Panc1 (cell line): ENCODE results near the gene SPATS2L. TPM values are rescaled to one million over a fixed set of nuclear protein-coding genes. Genes with fewer than 3 reads are reported as not detected.

Source experiments
- ATAC-seq: fragments of 200-7000 bp; cut with Tn5 transposase; 2 replicates; pipeline ENCODE4 v1.9.1; 2020; ENCODE audit warnings: mild to moderate bottlenecking, moderate library complexity
- BruUV-seq: library from RNA; stranded (reverse); fragments of 400-500 nt; replicated peaks from 2 replicates; lab custom pipeline; 2021; lab: Mats Ljungman, UMichigan
- CTCF ChIA-PET: fragments of 300-600 bp; sonication (Branson Sonifier 250); formaldehyde crosslinking; loops from one replicate; lab custom pipeline; 2022; ENCODE audit warnings: antibody characterized with exemption; lab: Charles Lee
- POLR2A ChIA-PET: fragments of 300-600 bp; sonication (Branson Sonifier 250); formaldehyde crosslinking; loops from one replicate; lab custom pipeline; 2022; ENCODE audit warnings: antibody characterized with exemption; lab: Charles Lee
- DNase-seq: peaks from one replicate; pipeline ENCODE4 v3.0.0-alpha.2; 2010; ENCODE audit warnings: low read depth, low spot score
- H3K27ac ChIP-seq: 2 replicates; pipeline ENCODE4 v1.5.1; 2011; ENCODE audit warnings: mild to moderate bottlenecking, low read length, inconsistent platforms
- H3K27me3 ChIP-seq: fragments of 200-500 bp; sonication (Bioruptor generic); 2 replicates; pipeline ENCODE4 v1.6.0; 2014; ENCODE audit warnings: low read length, inconsistent platforms; ENCODE audit not compliant: control insufficient read depth, insufficient read depth
- H3K36me3 ChIP-seq: fragments of 200-500 bp; sonication (Bioruptor generic); 2 replicates; pipeline ENCODE4 v1.5.1; 2014; ENCODE audit warnings: inconsistent platforms, mild to moderate bottlenecking, low read length, moderate library complexity; ENCODE audit not compliant: control insufficient read depth, insufficient read depth
- H3K4me1 ChIP-seq: 2 replicates; pipeline ENCODE4 v1.5.1; 2011; ENCODE audit warnings: inconsistent platforms, mild to moderate bottlenecking, low read length, moderate library complexity; ENCODE audit not compliant: control insufficient read depth, insufficient read depth
- H3K4me3 ChIP-seq, 2 experiments: 2 replicates each; pipeline ENCODE4 v1.5.1; 2011 to 2012; ENCODE audit warnings: low read depth in 2 of 2, low read length in 2 of 2, mild to moderate bottlenecking in 2 of 2, inconsistent platforms in 1 of 2, moderate library complexity in 1 of 2
- H3K9me3 ChIP-seq: fragments of 200-500 bp; sonication (Bioruptor generic); 2 replicates; pipeline ENCODE4 v1.5.1; 2014; ENCODE audit warnings: low read depth, mild to moderate bottlenecking, inconsistent platforms, low read length, moderate library complexity; ENCODE audit not compliant: control insufficient read depth, insufficient read depth
- POLR2AphosphoS5 ChIP-seq: IDR thresholded peaks from 2 replicates; pipeline ENCODE4 v1.6.1; 2012; ENCODE audit warnings: mild to moderate bottlenecking, low read depth, low read length, moderate library complexity
- REST ChIP-seq, 2 experiments: IDR thresholded peaks; 2 replicates each; pipeline ENCODE4 v1.6.1; 2011 to 2012; ENCODE audit warnings: low read depth in 2 of 2, control low read depth in 1 of 2, low read length in 1 of 2, mild to moderate bottlenecking in 1 of 2, moderate library complexity in 1 of 2; ENCODE audit not compliant: insufficient read depth in 1 of 2
- SIN3A ChIP-seq: IDR thresholded peaks from 2 replicates; pipeline ENCODE4 v1.6.1; 2012; ENCODE audit warnings: low read depth, mild to moderate bottlenecking, low read length, moderate library complexity, borderline replicate concordance; ENCODE audit not compliant: insufficient read depth
- TCF7L2 ChIP-seq: IDR thresholded peaks from 2 replicates; pipeline ENCODE4 v1.6.1; 2011; ENCODE audit warnings: mild to moderate bottlenecking, low read depth, low read length, inconsistent platforms
- in situ Hi-C: cut with HindIII; loops from 2 replicates; pipeline ENCODE4 v1.10.0; 2016; ENCODE audit warnings: low sequenced_read_pairs, low pct_unique_long_range_greater_than_20kb
- intact Hi-C: fragments of 100-400 bp; cut with micrococcal nuclease; formaldehyde crosslinking; loops from one replicate; pipeline ENCODE4 v1.10.0; 2022; ENCODE audit not compliant: unreplicated experiment
- total RNA-seq: library from RNA; stranded (reverse); gene quantifications from one replicate; pipeline ENCODE4 v1.2.1, GENCODE V29; 2021; ENCODE audit not compliant: unreplicated experiment
- TF ChIP-seq, protein P1 (sequence below): fragments of 450-650 bp; IDR thresholded peaks from 2 replicates; pipeline ENCODE4 v1.5.1; 2017; ENCODE audit warnings: mild to moderate bottlenecking

Gene SPATS2L
- total RNA-seq, 1 experiment from 2014 or later = 282 TPM

DNA sequence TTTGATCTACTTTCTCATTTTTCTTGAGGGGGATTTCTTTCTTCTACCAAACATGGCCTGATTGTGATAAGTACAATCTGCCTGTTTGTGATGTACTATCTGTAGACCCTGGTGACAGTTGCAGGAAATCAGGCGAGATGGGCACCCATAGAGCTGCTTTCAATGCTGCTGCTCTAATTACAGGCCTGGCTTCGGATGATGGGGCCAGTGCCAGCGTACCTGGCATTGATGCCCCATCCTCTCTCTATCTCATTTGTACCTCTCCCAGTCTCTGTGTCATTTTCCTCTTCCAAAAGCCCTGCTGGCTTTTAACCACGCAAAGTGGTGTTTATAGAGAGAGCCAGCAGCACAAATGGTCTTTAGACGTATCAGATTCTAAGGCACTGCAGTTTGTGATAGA is 133.5 kb downstream of the SPATS2L start:
- POLR2A ChIA-PET = no interaction called here
- H3K4me3 ChIP-seq = no peak overlapping the region
- no TSS peak for BruUV-seq
- CTCF ChIA-PET = interaction anchor here (0.5 kb wide), 1 partner anchor 70 kb away, joined by 3 read pairs; no protein-coding TSS in a partner anchor
- H3K27ac ChIP-seq = peak overlapping the region; percentile 15; the same call in 1 of the 2 replicates
- in situ Hi-C loops = no loop called here
- no peaks in the 10 kb centered on the region for H3K27me3 ChIP-seq
- DNase-seq = no peak
- H3K36me3 ChIP-seq = peaks cover 35% of the 10 kb centered on the region
- no peak for TF ChIP-seq SIN3A
- TF ChIP-seq POLR2AphosphoS5 = no peak
- TF ChIP-seq, protein P1, sequence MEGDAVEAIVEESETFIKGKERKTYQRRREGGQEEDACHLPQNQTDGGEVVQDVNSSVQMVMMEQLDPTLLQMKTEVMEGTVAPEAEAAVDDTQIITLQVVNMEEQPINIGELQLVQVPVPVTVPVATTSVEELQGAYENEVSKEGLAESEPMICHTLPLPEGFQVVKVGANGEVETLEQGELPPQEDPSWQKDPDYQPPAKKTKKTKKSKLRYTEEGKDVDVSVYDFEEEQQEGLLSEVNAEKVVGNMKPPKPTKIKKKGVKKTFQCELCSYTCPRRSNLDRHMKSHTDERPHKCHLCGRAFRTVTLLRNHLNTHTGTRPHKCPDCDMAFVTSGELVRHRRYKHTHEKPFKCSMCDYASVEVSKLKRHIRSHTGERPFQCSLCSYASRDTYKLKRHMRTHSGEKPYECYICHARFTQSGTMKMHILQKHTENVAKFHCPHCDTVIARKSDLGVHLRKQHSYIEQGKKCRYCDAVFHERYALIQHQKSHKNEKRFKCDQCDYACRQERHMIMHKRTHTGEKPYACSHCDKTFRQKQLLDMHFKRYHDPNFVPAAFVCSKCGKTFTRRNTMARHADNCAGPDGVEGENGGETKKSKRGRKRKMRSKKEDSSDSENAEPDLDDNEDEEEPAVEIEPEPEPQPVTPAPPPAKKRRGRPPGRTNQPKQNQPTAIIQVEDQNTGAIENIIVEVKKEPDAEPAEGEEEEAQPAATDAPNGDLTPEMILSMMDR = no peak
- no peak for TF ChIP-seq TCF7L2
- TF ChIP-seq REST (IDR thresholded peaks at IDR 0.05; ENCODE audit: insufficient read depth in 1 of 2, low read depth in 2 of 2, low read length in 1 of 2) = no peak
- H3K9me3 ChIP-seq = no peaks in the 10 kb centered on the region
- no peak for ATAC-seq
- intact Hi-C loops = no loop called here
- peaks cover 13% of the 10 kb centered on the region; the same call in 1 of the 2 replicates for H3K4me1 ChIP-seq

GRCh38 chr2:200442471-200442870 is 136.0 kb downstream of the SPATS2L start:
- TF ChIP-seq SIN3A (no peak), TCF7L2 (no peak), POLR2AphosphoS5 (no peak), REST (IDR thresholded peaks at IDR 0.05; ENCODE audit: insufficient read depth in 1 of 2, low read depth in 2 of 2, low read length in 1 of 2) (no peak)
- TF ChIP-seq, protein P1 = no peak
- in situ Hi-C loops (no loop called here), intact Hi-C loops (no loop called here)
- Histone ChIP-seq H3K9me3 (no peaks in the 10 kb centered on the region), H3K27ac (0 out of 2 replicates have a peak overlapping the region, but pooled peaks have one; percentile 3), H3K27me3 (no peaks in the 10 kb centered on the region), H3K4me3 (no peak overlapping the region), H3K36me3 (peaks cover 32% of the 10 kb centered on the region), H3K4me1 (peaks cover 11% of the 10 kb centered on the region; the same call in 1 of the 2 replicates)
- ATAC-seq (no peak), DNase-seq (no peak)
- POLR2A ChIA-PET = no interaction called here
- CTCF ChIA-PET = interaction anchor here (0.7 kb wide), 1 partner anchor 18 kb away, joined by 3 read pairs; no protein-coding TSS in a partner anchor
- BruUV-seq = no TSS peak
